ENCODE results near the gene SFTPA2. TPM values are rescaled to one million over a fixed set of nuclear protein-coding genes. Genes with fewer than 3 reads are reported as not detected.
"Not testable (repeated sequence)": the region's sequence is repeated elsewhere in the genome, so short reads cannot be mapped to it uniquely, and the experiment has no call there.

SFTPA2 gene
- total RNA-seq, 2 experiments from 2014 or later: not detected

GRCh38 chr10:79585870-79586527, 25.8 kb upstream of the SFTPA2 start:
- POLR2A ChIA-PET: no interaction called here
- CTCF ChIA-PET: interaction anchor here (1.8 kb wide), 1 partner anchor 22 kb away, joined by 4 read pairs; no protein-coding TSS in a partner anchor
- intact Hi-C loops (cut with micrococcal nuclease): no loop called here

GRCh38 chr10:79583488-79584024, 23.3 kb upstream of the SFTPA2 start:
- no peaks in the 10 kb centered on the region for H3K36me3 Mint-ChIP-seq
- H3K4me3 Mint-ChIP-seq: no peak overlapping the region
- no peak for DNase-seq
- CTCF ChIA-PET: no interaction called here
- peaks cover 13% of the 10 kb centered on the region for H3K27me3 Mint-ChIP-seq
- POLR2A ChIA-PET: no interaction called here
- H3K4me1 Mint-ChIP-seq (ENCODE audit: low read depth): peaks cover 5% of the 10 kb centered on the region
- intact Hi-C loops (cut with micrococcal nuclease): no loop called here
- H3K27ac Mint-ChIP-seq: no peak overlapping the region
- no peaks in the 10 kb centered on the region for H3K9me3 Mint-ChIP-seq

More at GRCh38 chr10:79585870-79586527, 25.8 kb upstream of the SFTPA2 start:
- H3K27me3 Mint-ChIP-seq: peaks cover 19% of the 10 kb centered on the region
- H3K4me1 Mint-ChIP-seq (ENCODE audit: low read depth): peaks cover 5% of the 10 kb centered on the region
- H3K9me3 Mint-ChIP-seq: no peaks in the 10 kb centered on the region
- H3K36me3 Mint-ChIP-seq: no peaks in the 10 kb centered on the region
- H3K4me3 Mint-ChIP-seq: no peak overlapping the region
- no peak overlapping the region for H3K27ac Mint-ChIP-seq
- no peak for DNase-seq

GRCh38 chr10:79582954-79583353, 22.7 kb upstream of the SFTPA2 start:
- POLR2A ChIA-PET; intact Hi-C loops (cut with micrococcal nuclease); H3K36me3 Mint-ChIP-seq; H3K4me1 Mint-ChIP-seq (ENCODE audit: low read depth); H3K9me3 Mint-ChIP-seq; H3K4me3 Mint-ChIP-seq; H3K27ac Mint-ChIP-seq; CTCF ChIA-PET: not testable (repeated sequence)
- DNase-seq: peak; percentile 23
- peaks cover 13% of the 10 kb centered on the region for H3K27me3 Mint-ChIP-seq

- intact Hi-C loops (cut with micrococcal nuclease): no loop called here
Measured at GRCh38 chr10:79582096-79582495, 21.9 kb upstream of the SFTPA2 start.

GRCh38 chr10:79581044-79581443, 20.8 kb upstream of the SFTPA2 start:
- intact Hi-C loops (cut with micrococcal nuclease): no loop called here
- CTCF ChIA-PET: no interaction called here
- no peak for DNase-seq
- no peaks in the 10 kb centered on the region for H3K36me3 Mint-ChIP-seq
- H3K4me3 Mint-ChIP-seq: no peak overlapping the region
- H3K9me3 Mint-ChIP-seq: no peaks in the 10 kb centered on the region
- no peak overlapping the region for H3K27ac Mint-ChIP-seq
- POLR2A ChIA-PET: no interaction called here
- peaks cover 7% of the 10 kb centered on the region for H3K27me3 Mint-ChIP-seq
- peaks cover 5% of the 10 kb centered on the region for H3K4me1 Mint-ChIP-seq (ENCODE audit: low read depth)

More at GRCh38 chr10:79582096-79582495, 21.9 kb upstream of the SFTPA2 start:
- Mint-ChIP-seq H3K27me3 (peaks cover 13% of the 10 kb centered on the region), H3K9me3 (no peaks in the 10 kb centered on the region), H3K36me3 (no peaks in the 10 kb centered on the region), H3K4me3 (no peak overlapping the region), H3K4me1 (ENCODE audit: low read depth) (peaks cover 5% of the 10 kb centered on the region), H3K27ac (no peak overlapping the region)
- ChIA-PET CTCF (no interaction called here), POLR2A (no interaction called here)
- no peak for DNase-seq

- no peak overlapping the region for H3K4me3 Mint-ChIP-seq
- no peaks in the 10 kb centered on the region for H3K36me3 Mint-ChIP-seq
- intact Hi-C loops (cut with micrococcal nuclease): no loop called here
- H3K9me3 Mint-ChIP-seq: no peaks in the 10 kb centered on the region
- peaks cover 7% of the 10 kb centered on the region for H3K27me3 Mint-ChIP-seq
- ChIA-PET CTCF (no interaction called here), POLR2A (no interaction called here)
- peaks cover 5% of the 10 kb centered on the region for H3K4me1 Mint-ChIP-seq (ENCODE audit: low read depth)
- DNase-seq: no peak
- H3K27ac Mint-ChIP-seq: no peak overlapping the region
Measured at GRCh38 chr10:79579361-79579760, 19.2 kb upstream of the SFTPA2 start.

GRCh38 chr10:79570624-79571023, 10.4 kb upstream of the SFTPA2 start:
- H3K27me3 Mint-ChIP-seq: peaks cover 32% of the 10 kb centered on the region
- CTCF ChIA-PET, POLR2A ChIA-PET: not testable (repeated sequence)

GRCh38 chr10:79563426-79563825, 3.2 kb upstream of the SFTPA2 start:
- ChIA-PET POLR2A (no interaction called here), CTCF (interaction anchor here (1.3 to 2.4 kb wide), 4 partner anchors 10 to 483 kb away, joined by 3 to 7 read pairs (median 4); no protein-coding TSS in a partner anchor)
- intact Hi-C loops (cut with micrococcal nuclease): no loop called here
- H3K4me3 Mint-ChIP-seq: no peak overlapping the region
- H3K4me1 Mint-ChIP-seq (ENCODE audit: low read depth): peaks cover 4% of the 10 kb centered on the region
- no peaks in the 10 kb centered on the region for H3K36me3 Mint-ChIP-seq
- no peak overlapping the region for H3K27ac Mint-ChIP-seq
- peaks cover 11% of the 10 kb centered on the region for H3K27me3 Mint-ChIP-seq
- no peak for DNase-seq
- no peaks in the 10 kb centered on the region for H3K9me3 Mint-ChIP-seq

More at GRCh38 chr10:79570624-79571023, 10.4 kb upstream of the SFTPA2 start:
- H3K27ac Mint-ChIP-seq; DNase-seq; H3K9me3 Mint-ChIP-seq; H3K36me3 Mint-ChIP-seq; intact Hi-C loops (cut with micrococcal nuclease); H3K4me1 Mint-ChIP-seq (ENCODE audit: low read depth); H3K4me3 Mint-ChIP-seq: not testable (repeated sequence)

GRCh38 chr10:79562135-79562756, 2.0 kb upstream of the SFTPA2 start:
- no peaks in the 10 kb centered on the region for H3K9me3 Mint-ChIP-seq
- H3K4me1 Mint-ChIP-seq (ENCODE audit: low read depth): peaks cover 4% of the 10 kb centered on the region
- H3K36me3 Mint-ChIP-seq: no peaks in the 10 kb centered on the region
- POLR2A ChIA-PET: no interaction called here
- DNase-seq: peak; percentile 77
- no peak overlapping the region for H3K4me3 Mint-ChIP-seq
- intact Hi-C loops (cut with micrococcal nuclease): loop anchor here (1.0 kb wide), 2 partner anchors 47 to 367 kb away; no protein-coding TSS in a partner anchor
- peaks cover 8% of the 10 kb centered on the region for H3K27me3 Mint-ChIP-seq
- H3K27ac Mint-ChIP-seq: no peak overlapping the region
- CTCF ChIA-PET: interaction anchor here (0.6 to 2.4 kb wide), 7 partner anchors 8 to 486 kb away, joined by 3 to 7 read pairs (median 4); no protein-coding TSS in a partner anchor

- Mint-ChIP-seq H3K27ac (no peak overlapping the region), H3K27me3 (peaks cover 4% of the 10 kb centered on the region), H3K9me3 (no peaks in the 10 kb centered on the region), H3K4me3 (no peak overlapping the region), H3K36me3 (no peaks in the 10 kb centered on the region), H3K4me1 (ENCODE audit: low read depth) (peaks cover 4% of the 10 kb centered on the region)
- intact Hi-C loops (cut with micrococcal nuclease): no loop called here
- DNase-seq: no peak
- CTCF ChIA-PET: interaction anchor here (1.6 to 1.7 kb wide), 2 partner anchors 23 to 47 kb away, joined by 4 to 5 read pairs; no protein-coding TSS in a partner anchor
- POLR2A ChIA-PET: no interaction called here
Measured at GRCh38 chr10:79561257-79561656, 1.1 kb upstream of the SFTPA2 start.

- ChIA-PET CTCF (interaction anchor here (1.7 kb wide), 1 partner anchor 22 kb away, joined by 4 read pairs; no protein-coding TSS in a partner anchor), POLR2A (no interaction called here)
Measured at GRCh38 chr10:79559726-79560125, 481 bp downstream of the SFTPA2 start.

GRCh38 chr10:79556961-79557360, 3.2 kb downstream of the SFTPA2 start:
- DNase-seq; H3K9me3 Mint-ChIP-seq; H3K27ac Mint-ChIP-seq; H3K27me3 Mint-ChIP-seq; CTCF ChIA-PET; H3K4me1 Mint-ChIP-seq (ENCODE audit: low read depth); H3K4me3 Mint-ChIP-seq; H3K36me3 Mint-ChIP-seq; intact Hi-C loops (cut with micrococcal nuclease); POLR2A ChIA-PET: not testable (repeated sequence)

More at GRCh38 chr10:79559726-79560125, 481 bp downstream of the SFTPA2 start:
- Mint-ChIP-seq H3K4me3 (no peak overlapping the region), H3K36me3 (no peaks in the 10 kb centered on the region), H3K9me3 (no peaks in the 10 kb centered on the region), H3K27ac (no peak overlapping the region), H3K4me1 (ENCODE audit: low read depth) (peaks cover 4% of the 10 kb centered on the region), H3K27me3 (peaks cover 4% of the 10 kb centered on the region)
- intact Hi-C loops (cut with micrococcal nuclease): no loop called here
- no peak for DNase-seq

All from activated CD4-positive, alpha-beta memory T cell treated with anti-CD3 and anti-CD28 coated beads for 36 hours (primary cell).